HG02981 (cell line): Measurements from ENCODE around the gene CAVIN3.
"Not testable (repeated sequence)": the region's sequence is repeated elsewhere in the genome, so short reads cannot be mapped to it uniquely, and the experiment has no call there.

Experiments
- ATAC-seq: cut with Tn5 transposase; IDR thresholded peaks from one replicate; pipeline ENCODE4 v1.9.1; 2021; ENCODE audit warnings: mild to moderate bottlenecking, moderate library complexity; ENCODE audit not compliant: unreplicated experiment

Gene CAVIN3

GRCh38 chr11:6326985-6327384 is 6.7 kb upstream of the CAVIN3 start:
- no peak for ATAC-seq

- ATAC-seq: no peak
Measured at GRCh38 chr11:6326303-6326702, 6.0 kb upstream of the CAVIN3 start.

GRCh38 chr11:6323291-6323905 is 3.1 kb upstream of the CAVIN3 start:
- ATAC-seq: no peak

- ATAC-seq: no peak
Measured at GRCh38 chr11:6321961-6322362, 1.7 kb upstream of the CAVIN3 start.

- ATAC-seq: no peak
Measured at GRCh38 chr11:6321356-6321755, 1.1 kb upstream of the CAVIN3 start.

- ATAC-seq: peak; percentile 38
Measured at GRCh38 chr11:6319704-6320410, 444 bp downstream of the CAVIN3 start.

- ATAC-seq: no peak
Measured at GRCh38 chr11:6319001-6319703, 1.1 kb downstream of the CAVIN3 start.

- no peak for ATAC-seq
Measured at GRCh38 chr11:6318204-6318603, 2.1 kb downstream of the CAVIN3 start.

GRCh38 chr11:6315811-6316425 is 4.4 kb downstream of the CAVIN3 start:
- peak; percentile 77 for ATAC-seq

GRCh38 chr11:6312106-6312505 is 8.2 kb downstream of the CAVIN3 start:
- no peak for ATAC-seq

- ATAC-seq: no peak
Measured at GRCh38 chr11:6307876-6308275, 12.4 kb downstream of the CAVIN3 start.

- ATAC-seq: no peak
Measured at GRCh38 chr11:6305297-6305696, 15.0 kb downstream of the CAVIN3 start.

- ATAC-seq: no peak
Measured at GRCh38 chr11:6303661-6304060, 16.6 kb downstream of the CAVIN3 start.

- no peak for ATAC-seq
Measured at GRCh38 chr11:6301096-6301495, 19.2 kb downstream of the CAVIN3 start.

- peak; percentile 56 for ATAC-seq
Measured at GRCh38 chr11:6300325-6300724, 20.0 kb downstream of the CAVIN3 start.

- peak; percentile 73 for ATAC-seq
Measured at GRCh38 chr11:6298605-6299004, 21.7 kb downstream of the CAVIN3 start.

GRCh38 chr11:6297831-6298230 is 22.5 kb downstream of the CAVIN3 start:
- ATAC-seq: no peak

GRCh38 chr11:6285019-6285418 is 35.3 kb downstream of the CAVIN3 start:
- ATAC-seq: no peak

- ATAC-seq: no peak
Measured at GRCh38 chr11:6284250-6284649, 36.1 kb downstream of the CAVIN3 start.

GRCh38 chr11:6283453-6284023 is 36.8 kb downstream of the CAVIN3 start:
- no peak for ATAC-seq

GRCh38 chr11:6280809-6281208 is 39.5 kb downstream of the CAVIN3 start:
- ATAC-seq: not testable (repeated sequence)
